ENCODE results near the gene TOR1B. TPM values are rescaled to one million over a fixed set of nuclear protein-coding genes. Genes with fewer than 3 reads are reported as not detected.

TOR1B gene
- total RNA-seq, 2 experiments from 2014 or later = 13.3 to 14.9 TPM

DNA sequence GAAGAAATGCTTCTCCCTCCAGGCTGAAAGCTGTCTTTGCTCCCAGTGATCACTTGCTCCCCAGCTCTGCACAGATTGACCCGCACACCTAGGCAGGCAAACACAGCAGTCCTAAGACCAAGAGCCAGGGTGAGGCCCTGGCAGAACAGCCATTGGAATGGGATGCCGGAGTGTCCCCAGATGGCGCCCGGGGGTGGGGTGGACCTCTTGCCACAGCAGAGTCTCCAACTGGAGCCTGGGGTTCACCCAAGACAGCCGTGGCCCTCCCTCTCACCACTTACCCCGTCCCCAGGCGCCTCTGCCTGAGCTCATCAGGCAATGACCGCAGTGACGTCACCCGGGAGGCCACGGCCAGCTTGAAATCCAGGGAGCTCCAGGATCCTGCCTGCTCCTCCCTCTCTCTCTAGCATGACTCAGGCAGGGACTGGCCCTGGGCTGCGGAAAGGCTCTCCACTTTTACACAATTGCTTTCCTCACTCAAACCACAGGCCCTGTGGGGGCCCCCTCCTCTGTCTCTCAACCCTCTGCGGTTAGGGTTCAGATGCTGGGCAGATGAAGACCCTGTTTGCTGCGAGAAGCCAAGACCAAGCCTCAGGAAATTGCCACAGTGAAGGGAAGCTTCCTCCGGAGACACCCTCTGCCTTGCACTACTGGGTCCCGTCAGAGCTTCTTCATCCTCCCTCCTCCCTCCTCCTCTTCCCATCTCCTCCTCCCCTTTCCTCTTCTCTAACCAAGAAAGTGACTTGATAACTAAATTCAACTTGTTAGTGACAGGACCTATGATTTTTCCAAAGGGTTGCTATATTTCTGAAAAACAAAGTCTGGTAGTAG, 25.8 kb upstream of the TOR1B start:
- POLR2A ChIA-PET = interaction anchor here (0.5 kb wide), 1 partner anchor 364 kb away, joined by 3 read pairs; no protein-coding TSS in a partner anchor
- Histone ChIP-seq H3K4me3 (ENCODE audit: low read depth, low read length, poor library complexity, severe bottlenecking) (no peak overlapping the region), H3K4me2 (ENCODE audit: low read length) (no peak overlapping the region), H2AFZ (ENCODE audit: low read length) (no peak overlapping the region), H3K27ac (ENCODE audit: low read depth, low read length, poor library complexity, severe bottlenecking) (no peak overlapping the region), H3K4me1 (ENCODE audit: insufficient read depth, low read length, poor library complexity, severe bottlenecking) (no peaks in the 10 kb centered on the region), H3K36me3 (ENCODE audit: insufficient read depth, low read length) (no peaks in the 10 kb centered on the region), H3K9me3 (ENCODE audit: low read length) (no peaks in the 10 kb centered on the region), H3K9me2 (ENCODE audit: insufficient read depth, low read length) (no peaks in the 10 kb centered on the region), H3K79me2 (ENCODE audit: insufficient read depth, low read depth, low read length) (no peaks in the 10 kb centered on the region), H4K20me1 (ENCODE audit: insufficient read depth, low read length) (no peaks in the 10 kb centered on the region; the same call in 1 of the 2 replicates)
- DNase-seq (ENCODE audit: low spot score) = no peak
- CTCF ChIA-PET (ENCODE audit: unreplicated experiment) = interaction anchor here (0.7 kb wide), 1 partner anchor 21 kb away, joined by 3 read pairs; no protein-coding TSS in a partner anchor
- no TSS peak for BruUV-seq (replicated peaks)
- TF ChIP-seq, protein P1, sequence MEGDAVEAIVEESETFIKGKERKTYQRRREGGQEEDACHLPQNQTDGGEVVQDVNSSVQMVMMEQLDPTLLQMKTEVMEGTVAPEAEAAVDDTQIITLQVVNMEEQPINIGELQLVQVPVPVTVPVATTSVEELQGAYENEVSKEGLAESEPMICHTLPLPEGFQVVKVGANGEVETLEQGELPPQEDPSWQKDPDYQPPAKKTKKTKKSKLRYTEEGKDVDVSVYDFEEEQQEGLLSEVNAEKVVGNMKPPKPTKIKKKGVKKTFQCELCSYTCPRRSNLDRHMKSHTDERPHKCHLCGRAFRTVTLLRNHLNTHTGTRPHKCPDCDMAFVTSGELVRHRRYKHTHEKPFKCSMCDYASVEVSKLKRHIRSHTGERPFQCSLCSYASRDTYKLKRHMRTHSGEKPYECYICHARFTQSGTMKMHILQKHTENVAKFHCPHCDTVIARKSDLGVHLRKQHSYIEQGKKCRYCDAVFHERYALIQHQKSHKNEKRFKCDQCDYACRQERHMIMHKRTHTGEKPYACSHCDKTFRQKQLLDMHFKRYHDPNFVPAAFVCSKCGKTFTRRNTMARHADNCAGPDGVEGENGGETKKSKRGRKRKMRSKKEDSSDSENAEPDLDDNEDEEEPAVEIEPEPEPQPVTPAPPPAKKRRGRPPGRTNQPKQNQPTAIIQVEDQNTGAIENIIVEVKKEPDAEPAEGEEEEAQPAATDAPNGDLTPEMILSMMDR (conservative IDR thresholded peaks at IDR 0.05; ENCODE audit: low read length) = no peak
- TF ChIP-seq EZH2phosphoT487 (IDR thresholded peaks at IDR 0.05; ENCODE audit: borderline replicate concordance, low read depth, low read length) = no peak
- intact Hi-C loops (cut with micrococcal nuclease; ENCODE audit: unreplicated experiment) = no loop called here

DNA sequence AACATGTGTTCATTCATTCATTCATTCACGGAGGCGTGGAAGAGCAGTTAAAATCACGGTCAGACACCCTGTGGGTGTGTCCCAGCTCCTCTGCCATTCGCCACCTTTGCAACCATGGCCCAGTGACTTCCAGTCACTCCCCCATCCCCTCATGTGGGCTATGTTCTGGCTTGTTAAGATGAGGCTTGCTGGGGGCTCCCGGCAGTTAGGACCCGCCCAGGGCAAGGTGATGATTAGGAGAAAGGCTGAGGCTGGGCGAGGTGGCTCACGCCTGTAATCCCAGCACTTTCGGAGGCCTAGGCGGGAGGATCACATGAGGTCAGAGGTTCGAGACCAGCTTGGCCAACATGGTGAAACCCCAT, 25.2 kb upstream of the TOR1B start:
- H3K36me3 ChIP-seq (ENCODE audit: insufficient read depth, low read length) = no peaks in the 10 kb centered on the region
- ChIA-PET POLR2A (no interaction called here), CTCF (ENCODE audit: unreplicated experiment) (no interaction called here)
- no peaks in the 10 kb centered on the region for H3K4me1 ChIP-seq (ENCODE audit: insufficient read depth, low read length, poor library complexity, severe bottlenecking)
- H2AFZ ChIP-seq (ENCODE audit: low read length) = no peak overlapping the region
- no peaks in the 10 kb centered on the region; the same call in 1 of the 2 replicates for H4K20me1 ChIP-seq (ENCODE audit: insufficient read depth, low read length)
- H3K9me2 ChIP-seq (ENCODE audit: insufficient read depth, low read length) = no peaks in the 10 kb centered on the region
- H3K4me3 ChIP-seq (ENCODE audit: low read depth, low read length, poor library complexity, severe bottlenecking) = no peak overlapping the region
- H3K4me2 ChIP-seq (ENCODE audit: low read length) = no peak overlapping the region
- H3K27ac ChIP-seq (ENCODE audit: low read depth, low read length, poor library complexity, severe bottlenecking) = no peak overlapping the region
- no peaks in the 10 kb centered on the region for H3K79me2 ChIP-seq (ENCODE audit: insufficient read depth, low read depth, low read length)
- DNase-seq (ENCODE audit: low spot score) = no peak
- no peaks in the 10 kb centered on the region for H3K9me3 ChIP-seq (ENCODE audit: low read length)
- no TSS peak for BruUV-seq (replicated peaks)
- TF ChIP-seq, protein P1 (conservative IDR thresholded peaks at IDR 0.05; ENCODE audit: low read length) = no peak
- TF ChIP-seq EZH2phosphoT487 (IDR thresholded peaks at IDR 0.05; ENCODE audit: borderline replicate concordance, low read depth, low read length) = no peak
- intact Hi-C loops (cut with micrococcal nuclease; ENCODE audit: unreplicated experiment) = no loop called here

DNA sequence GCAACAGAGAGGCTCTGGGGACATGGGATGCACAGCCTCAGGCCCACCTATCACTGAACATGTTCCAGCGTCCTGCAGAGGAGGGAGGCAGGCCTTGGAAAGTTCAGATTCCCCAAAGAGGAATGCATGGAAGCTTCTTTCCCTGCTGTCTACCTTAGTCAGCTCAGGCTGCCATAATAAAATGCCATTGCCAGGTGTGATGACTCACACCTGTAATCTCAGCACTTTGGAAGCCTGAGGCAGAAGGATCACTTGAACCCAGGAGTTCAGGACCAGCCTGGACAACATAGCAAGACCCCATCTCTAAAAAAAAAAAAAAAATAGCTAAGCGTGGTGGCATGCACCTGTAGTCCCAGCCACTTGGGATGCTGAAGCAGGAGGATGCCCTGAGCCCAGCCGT, 24.5 kb upstream of the TOR1B start:
- intact Hi-C loops (cut with micrococcal nuclease; ENCODE audit: unreplicated experiment) = no loop called here
- no peaks in the 10 kb centered on the region for H3K79me2 ChIP-seq (ENCODE audit: insufficient read depth, low read depth, low read length)
- BruUV-seq (replicated peaks) = no TSS peak
- H3K4me1 ChIP-seq (ENCODE audit: insufficient read depth, low read length, poor library complexity, severe bottlenecking) = no peaks in the 10 kb centered on the region
- H3K4me2 ChIP-seq (ENCODE audit: low read length) = no peak overlapping the region
- TF ChIP-seq, protein P1 (conservative IDR thresholded peaks at IDR 0.05; ENCODE audit: low read length) = no peak
- no peak for TF ChIP-seq EZH2phosphoT487 (IDR thresholded peaks at IDR 0.05; ENCODE audit: borderline replicate concordance, low read depth, low read length)
- H3K9me3 ChIP-seq (ENCODE audit: low read length) = no peaks in the 10 kb centered on the region
- no peak overlapping the region for H3K27ac ChIP-seq (ENCODE audit: low read depth, low read length, poor library complexity, severe bottlenecking)
- no peak for DNase-seq (ENCODE audit: low spot score)
- no peaks in the 10 kb centered on the region for H3K36me3 ChIP-seq (ENCODE audit: insufficient read depth, low read length)
- CTCF ChIA-PET (ENCODE audit: unreplicated experiment) = no interaction called here
- no peak overlapping the region for H2AFZ ChIP-seq (ENCODE audit: low read length)
- H3K9me2 ChIP-seq (ENCODE audit: insufficient read depth, low read length) = no peaks in the 10 kb centered on the region
- POLR2A ChIA-PET = no interaction called here
- no peaks in the 10 kb centered on the region; the same call in 1 of the 2 replicates for H4K20me1 ChIP-seq (ENCODE audit: insufficient read depth, low read length)
- no peak overlapping the region for H3K4me3 ChIP-seq (ENCODE audit: low read depth, low read length, poor library complexity, severe bottlenecking)
